Neural cell (in vitro differentiated cells): Measurements from ENCODE around the gene ADCY1.

Experiments
- EZH2 ChIP-seq: fragments of 200-600, 300-800 bp; shearing (Covaris generic), sonication (generic); IDR thresholded peaks from 2 replicates; pipeline ENCODE4 v1.6.1; 2014; ENCODE audit warnings: antibody characterized with exemption, low read length, borderline replicate concordance, mild to moderate bottlenecking; ENCODE audit not compliant: insufficient read depth, poor library complexity, severe bottlenecking
- POLR2AphosphoS5 ChIP-seq: IDR thresholded peaks from 2 replicates; pipeline ENCODE4 v1.6.1; 2012
- SMC3 ChIP-seq: fragments of 450-650 bp; conservative IDR thresholded peaks from 2 replicates; pipeline ENCODE4 v1.6.1; 2014; ENCODE audit warnings: antibody characterized with exemption, mild to moderate bottlenecking, moderate library complexity; ENCODE audit not compliant: poor library complexity
- TF ChIP-seq, protein P1 (sequence below): fragments of 450-650 bp; IDR thresholded peaks from 2 replicates; pipeline ENCODE4 v1.5.1; 2014; ENCODE audit warnings: antibody characterized with exemption, mild to moderate bottlenecking, moderate library complexity; ENCODE audit not compliant: poor library complexity, severe bottlenecking

- no peak for TF ChIP-seq SMC3
- TF ChIP-seq, protein P1, sequence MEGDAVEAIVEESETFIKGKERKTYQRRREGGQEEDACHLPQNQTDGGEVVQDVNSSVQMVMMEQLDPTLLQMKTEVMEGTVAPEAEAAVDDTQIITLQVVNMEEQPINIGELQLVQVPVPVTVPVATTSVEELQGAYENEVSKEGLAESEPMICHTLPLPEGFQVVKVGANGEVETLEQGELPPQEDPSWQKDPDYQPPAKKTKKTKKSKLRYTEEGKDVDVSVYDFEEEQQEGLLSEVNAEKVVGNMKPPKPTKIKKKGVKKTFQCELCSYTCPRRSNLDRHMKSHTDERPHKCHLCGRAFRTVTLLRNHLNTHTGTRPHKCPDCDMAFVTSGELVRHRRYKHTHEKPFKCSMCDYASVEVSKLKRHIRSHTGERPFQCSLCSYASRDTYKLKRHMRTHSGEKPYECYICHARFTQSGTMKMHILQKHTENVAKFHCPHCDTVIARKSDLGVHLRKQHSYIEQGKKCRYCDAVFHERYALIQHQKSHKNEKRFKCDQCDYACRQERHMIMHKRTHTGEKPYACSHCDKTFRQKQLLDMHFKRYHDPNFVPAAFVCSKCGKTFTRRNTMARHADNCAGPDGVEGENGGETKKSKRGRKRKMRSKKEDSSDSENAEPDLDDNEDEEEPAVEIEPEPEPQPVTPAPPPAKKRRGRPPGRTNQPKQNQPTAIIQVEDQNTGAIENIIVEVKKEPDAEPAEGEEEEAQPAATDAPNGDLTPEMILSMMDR = no peak
- no peak for TF ChIP-seq POLR2AphosphoS5
- no peak for TF ChIP-seq EZH2
Observed at GRCh38 chr7:45642044-45642443, 67.9 kb downstream of the ADCY1 start.
